EL (cell line): Measurements from ENCODE around the gene ARIH2.
A peak's percentile ranks its signal among the peaks of the same experiment; 100 is the strongest.

Experiments
- DNase-seq: peaks from one replicate; pipeline ENCODE4 v3.0.0-alpha.2; 2016

ARIH2 gene

GRCh38 chr3:48974076-48974864 is 55.6 kb downstream of the ARIH2 start:
- DNase-seq = no peak

- no peak for DNase-seq
These were observed 60.8 kb downstream of the ARIH2 start for GRCh38 chr3:48979451-48979850.

GRCh38 chr3:48980295-48980694 is 61.7 kb downstream of the ARIH2 start:
- DNase-seq = no peak

GRCh38 chr3:48982016-48982415 is 63.4 kb downstream of the ARIH2 start:
- DNase-seq = no peak

- no peak for DNase-seq
These were observed 64.0 kb downstream of the ARIH2 start for GRCh38 chr3:48982686-48983085.

GRCh38 chr3:48983096-48983495 is 64.5 kb downstream of the ARIH2 start:
- DNase-seq = no peak

- no peak for DNase-seq
These were observed 66.0 kb downstream of the ARIH2 start for GRCh38 chr3:48984663-48985062.

GRCh38 chr3:48985831-48986376 is 67.3 kb downstream of the ARIH2 start:
- DNase-seq = no peak

GRCh38 chr3:48989126-48989795 is 70.6 kb downstream of the ARIH2 start:
- DNase-seq = no peak

GRCh38 chr3:48989796-48990635 is 71.4 kb downstream of the ARIH2 start, which contains the start of gene P4HTM:
P4HTM (plus strand) TSS chr3:48990241; CDS start chr3:48990257, 16 bp downstream.
- peak; percentile 96 for DNase-seq

- peak; percentile 35 for DNase-seq
These were observed 72.2 kb downstream of the ARIH2 start for GRCh38 chr3:48990636-48991469.

- DNase-seq = no peak
These were observed 73.4 kb downstream of the ARIH2 start for GRCh38 chr3:48991851-48992545.

- DNase-seq = no peak
These were observed 75.2 kb downstream of the ARIH2 start for GRCh38 chr3:48993834-48994233.

- no peak for DNase-seq
These were observed 78.0 kb downstream of the ARIH2 start for GRCh38 chr3:48996640-48997039.

GRCh38 chr3:48997102-48997635 is 78.5 kb downstream of the ARIH2 start:
- DNase-seq = no peak

- no peak for DNase-seq
These were observed 79.3 kb downstream of the ARIH2 start for GRCh38 chr3:48997714-48998637.

GRCh38 chr3:48999085-48999858 is 80.6 kb downstream of the ARIH2 start:
- DNase-seq = no peak

- no peak for DNase-seq
These were observed 82.5 kb downstream of the ARIH2 start for GRCh38 chr3:49001155-49001554.
